CD4-positive, alpha-beta T cell treated with Interleukin-21 for 1 hour (primary cell): ENCODE results near the gene KRT16.
"Not testable (repeated sequence)": the region's sequence is repeated elsewhere in the genome, so short reads cannot be mapped to it uniquely, and the experiment has no call there.

Source experiments
- DNase-seq: peaks from one replicate; pipeline ENCODE4 v3.0.0-alpha.2; 2020

KRT16 gene

DNA sequence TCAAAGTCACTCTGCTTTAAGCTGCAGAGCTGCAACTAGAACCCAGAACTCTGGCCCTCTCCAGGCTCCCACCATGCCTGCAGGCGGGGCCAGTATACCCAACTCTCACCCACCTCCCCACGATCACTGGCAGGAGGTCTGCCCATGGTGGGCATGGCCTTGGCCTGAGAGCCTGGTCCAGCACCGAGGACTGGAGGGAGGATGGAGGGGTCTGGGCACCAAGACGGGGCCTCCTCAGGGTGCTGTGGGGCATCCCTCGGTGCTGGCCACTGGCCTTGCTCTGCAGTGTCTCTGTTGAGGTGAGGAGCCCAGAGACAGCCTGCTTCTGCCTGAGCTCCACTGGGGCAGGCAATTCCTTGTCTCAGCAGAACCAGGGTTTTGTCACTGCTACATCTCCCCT, 1.5 kb upstream of the KRT16 start:
- no peak for DNase-seq

GRCh38 chr17:41613277-41614082, 913 bp upstream of the KRT16 start:
- DNase-seq = no peak

GRCh38 chr17:41610965-41611640, 1.5 kb downstream of the KRT16 start:
- no peak for DNase-seq

- not testable (repeated sequence) for DNase-seq
Measured at GRCh38 chr17:41610061-41610517, 2.5 kb downstream of the KRT16 start.

GRCh38 chr17:41606930-41607329, 5.6 kb downstream of the KRT16 start:
- DNase-seq = not testable (repeated sequence)

GRCh38 chr17:41602524-41602923, 10.0 kb downstream of the KRT16 start:
- DNase-seq = no peak

- DNase-seq = no peak
Measured at GRCh38 chr17:41600318-41600717, 12.2 kb downstream of the KRT16 start.

GRCh38 chr17:41599680-41600079, 12.9 kb downstream of the KRT16 start:
- DNase-seq = no peak

GRCh38 chr17:41595585-41595984, 17.0 kb downstream of the KRT16 start:
- DNase-seq = no peak

- no peak for DNase-seq
Measured at GRCh38 chr17:41594363-41594915, 18.1 kb downstream of the KRT16 start.

DNA sequence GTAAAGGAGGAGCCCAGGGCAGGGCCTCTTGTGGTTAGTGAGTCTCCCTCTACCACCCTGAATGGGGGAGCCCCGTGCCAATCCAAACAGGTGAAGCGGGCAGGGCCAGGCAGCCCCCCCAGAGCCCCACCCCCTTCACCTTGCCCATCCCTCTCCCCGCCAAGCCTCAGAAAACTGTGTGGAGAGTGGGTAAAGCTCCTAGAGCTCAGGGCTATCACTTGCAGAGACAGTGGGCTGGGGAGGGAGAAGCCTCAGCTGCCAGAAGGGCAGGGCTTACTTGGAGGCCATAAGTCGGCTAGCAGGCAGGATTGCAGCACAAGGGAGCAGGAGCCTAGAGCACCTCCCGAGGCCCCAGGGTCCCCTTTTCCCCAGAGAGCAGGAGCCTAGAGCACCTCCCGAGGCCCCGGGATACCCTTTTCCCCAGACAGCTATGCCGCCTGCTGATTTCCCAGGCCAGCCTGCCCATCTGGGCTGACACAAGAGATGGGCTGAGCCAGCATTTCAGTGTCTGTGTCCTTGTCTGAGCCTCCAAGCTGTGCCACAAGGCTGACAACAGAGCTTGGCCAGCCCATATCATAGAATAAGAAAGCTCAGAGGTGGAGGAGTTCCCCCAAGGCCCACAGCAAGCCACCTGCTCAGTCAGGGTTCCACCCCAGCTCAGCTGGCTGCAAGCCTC, 19.1 kb downstream of the KRT16 start:
- DNase-seq = no peak

- no peak for DNase-seq
Measured at GRCh38 chr17:41592601-41593305, 19.8 kb downstream of the KRT16 start.

- no peak for DNase-seq
Measured at GRCh38 chr17:41589301-41589700, 23.3 kb downstream of the KRT16 start.

- DNase-seq = no peak
Measured at GRCh38 chr17:41588126-41588810, 24.3 kb downstream of the KRT16 start.

DNA sequence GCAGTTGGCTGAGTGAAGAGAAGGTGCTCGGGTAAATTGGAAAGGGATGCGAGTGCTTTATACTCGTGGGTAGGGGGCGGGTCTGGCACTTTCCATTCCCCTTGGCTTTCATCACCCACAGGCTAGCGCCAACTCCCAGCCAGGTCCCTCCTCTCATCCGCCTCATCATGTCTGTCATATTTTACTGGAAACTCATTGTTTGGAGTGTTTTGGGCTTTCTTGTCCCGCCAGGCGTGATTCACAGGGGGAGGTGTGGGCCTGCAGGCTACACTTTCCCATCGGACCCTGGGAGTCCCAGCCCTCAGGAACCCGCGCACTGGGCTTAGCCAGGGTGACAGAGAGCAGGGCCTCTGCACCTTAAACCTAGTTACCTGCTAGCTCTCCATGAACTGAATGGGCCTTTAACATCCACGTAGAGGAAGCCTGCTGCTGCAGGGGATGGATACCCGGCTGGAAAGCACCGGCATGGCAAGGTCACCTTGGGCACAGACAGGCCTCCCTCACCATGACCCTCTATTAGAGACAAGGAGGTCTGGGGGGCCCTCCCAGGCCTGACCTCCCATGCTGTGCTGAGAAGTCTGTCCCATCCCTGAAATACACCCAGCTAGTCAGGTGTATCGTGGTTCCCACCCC, 25.6 kb downstream of the KRT16 start, which contains the start of gene KRT14:
Gene KRT14 (minus strand): TSS at position 33 of the 633 bp plus-strand sequence. CDS start 61 bp downstream, outside the sequence.
- DNase-seq = no peak

DNA sequence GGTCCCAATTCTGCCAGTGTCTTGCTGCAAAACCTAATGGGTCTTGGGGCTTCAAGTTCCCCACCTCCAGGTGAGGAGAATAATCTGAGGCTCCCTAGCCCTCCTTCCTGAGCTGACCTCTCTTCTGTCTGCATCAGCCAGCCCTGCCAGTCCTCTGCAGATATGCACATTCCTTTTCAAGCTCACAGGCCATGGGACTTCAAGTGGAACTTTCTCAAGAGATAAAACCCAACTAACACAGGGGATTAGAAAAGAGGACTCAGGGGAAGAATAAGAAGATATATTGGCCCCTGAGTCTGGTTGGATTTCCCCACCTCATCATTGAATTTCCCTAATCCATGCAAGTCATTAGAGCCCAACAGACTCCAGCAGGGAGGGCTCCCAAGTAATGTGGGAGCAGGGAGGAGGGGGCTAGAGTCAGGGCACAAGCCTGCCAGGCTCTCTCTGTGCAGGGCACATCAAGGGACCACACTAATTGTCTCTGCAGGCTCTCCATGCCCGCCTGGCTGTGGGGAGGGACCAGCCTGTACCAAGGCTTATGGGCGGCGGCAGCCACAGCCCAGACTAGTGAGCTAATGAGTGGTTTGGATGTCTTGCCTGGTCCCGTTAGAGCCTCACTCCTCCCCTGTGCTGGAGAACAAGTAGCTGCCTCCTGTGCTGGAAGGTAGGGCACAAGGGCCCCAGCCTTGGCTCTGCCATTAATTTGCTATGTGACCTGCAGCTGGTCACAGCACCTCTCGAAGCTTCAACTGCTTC, 27.1 kb downstream of the KRT16 start:
- no peak for DNase-seq

DNA sequence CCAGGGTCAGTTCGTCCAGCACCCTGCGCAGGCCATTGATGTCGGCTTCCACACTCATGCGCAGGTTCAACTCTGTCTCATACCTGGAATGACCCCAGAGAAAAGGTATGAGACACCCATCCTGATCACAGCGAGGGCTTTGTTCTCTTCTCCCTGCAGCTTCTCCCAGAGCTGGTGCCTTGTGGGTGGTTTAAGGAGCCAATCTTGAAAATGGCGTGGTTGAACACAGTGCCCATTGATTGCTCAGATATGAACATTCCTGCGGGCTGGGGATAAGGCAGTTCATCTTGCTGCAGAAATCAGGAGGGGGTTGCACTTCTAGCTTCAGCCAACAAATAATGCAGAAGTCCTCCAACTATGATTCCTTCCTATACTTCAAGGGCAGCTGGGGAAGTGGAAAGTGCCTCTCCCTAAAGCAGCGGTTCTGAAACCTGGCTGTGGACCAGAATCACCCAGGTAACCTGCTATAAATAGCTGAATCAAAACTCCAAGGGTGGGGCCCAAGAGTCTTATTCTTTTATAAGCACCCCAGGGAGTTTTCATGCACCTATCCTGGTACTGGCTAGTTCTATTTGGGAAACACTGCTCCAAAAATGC, 28.1 kb downstream of the KRT16 start:
- not testable (repeated sequence) for DNase-seq

DNA sequence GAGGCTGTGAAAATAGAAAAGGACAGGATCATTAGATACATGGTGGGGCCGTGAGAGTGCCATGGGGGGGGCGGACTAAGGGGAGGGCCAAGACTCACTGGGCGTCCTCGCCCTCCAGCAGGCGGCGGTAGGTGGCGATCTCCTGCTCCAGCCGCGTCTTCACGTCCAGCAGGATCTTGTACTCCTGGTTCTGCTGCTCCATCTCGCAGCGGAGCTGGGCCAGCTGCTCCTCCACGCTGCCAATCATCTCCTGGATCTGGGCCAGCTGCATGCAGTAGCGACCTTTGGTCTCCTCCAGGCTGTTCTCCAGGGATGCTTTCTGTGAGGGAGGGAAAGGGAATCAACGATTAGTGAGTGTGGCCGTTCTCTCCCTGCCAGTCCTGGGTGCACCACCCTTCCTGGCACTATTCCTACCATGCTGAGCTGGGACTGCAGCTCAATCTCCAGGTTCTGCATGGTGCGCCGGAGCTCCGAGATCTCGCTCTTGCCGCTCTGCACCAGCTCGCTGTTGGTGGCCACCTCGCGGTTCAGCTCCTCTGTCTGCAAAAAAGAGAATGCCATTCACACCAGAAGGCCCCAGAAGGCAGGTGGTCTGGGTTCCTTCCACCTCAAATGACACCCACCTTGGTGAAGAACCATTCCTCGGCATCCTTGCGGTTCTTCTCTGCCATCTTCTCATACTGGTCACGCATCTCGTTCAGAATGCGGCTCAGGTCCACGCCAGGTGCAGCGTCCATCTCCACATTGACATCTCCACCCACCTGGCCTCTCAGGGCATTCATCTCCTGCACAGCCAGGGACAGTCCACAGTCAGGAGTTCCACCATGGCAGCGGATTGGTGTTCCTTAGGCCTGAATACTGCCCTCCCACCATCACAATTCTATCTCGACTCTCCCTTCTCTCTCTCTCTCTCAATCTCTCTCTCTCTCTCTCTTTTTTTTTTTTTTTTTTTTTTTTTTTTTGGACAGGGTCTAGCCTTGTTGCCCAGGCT, 29.1 kb downstream of the KRT16 start:
- no peak for DNase-seq
